Activated CD4-positive, alpha-beta T cell treated with anti-CD3 and anti-CD28 coated beads, Interleukin-2, amount 50 U/mL, for 48 hours (primary cell): Measurements from ENCODE around the gene FMOD.

Experiments
- DNase-seq, 2 experiments: peaks; one replicate each; pipeline ENCODE4 v3.0.0-alpha.2; 2020

The FMOD gene

GRCh38 chr1:203351037-203351625 is at the start of gene FMOD:
Gene FMOD, minus strand, starts transcription at chr1:203351122. Its CDS starts 2,852 bp downstream, at chr1:203348270.
- DNase-seq = no peak

- DNase-seq = no peak
Observed at GRCh38 chr1:203396595-203397194, 45.8 kb upstream of the FMOD start.

GRCh38 chr1:203395751-203396150 is 44.8 kb upstream of the FMOD start:
- DNase-seq = no peak

GRCh38 chr1:203390298-203390697 is 39.4 kb upstream of the FMOD start:
- no peak for DNase-seq

- DNase-seq = no peak
Observed at GRCh38 chr1:203388683-203389082, 37.8 kb upstream of the FMOD start.

GRCh38 chr1:203382026-203382425 is 31.1 kb upstream of the FMOD start:
- DNase-seq = no peak

GRCh38 chr1:203381151-203381751 is 30.3 kb upstream of the FMOD start:
- no peak for DNase-seq

- no peak for DNase-seq
Observed at GRCh38 chr1:203380420-203381150, 29.7 kb upstream of the FMOD start.

GRCh38 chr1:203379825-203380224 is 28.9 kb upstream of the FMOD start:
- DNase-seq = no peak

- DNase-seq = no peak
Observed at GRCh38 chr1:203378556-203379245, 27.8 kb upstream of the FMOD start.

- DNase-seq = no peak
Observed at GRCh38 chr1:203373991-203374390, 23.1 kb upstream of the FMOD start.

- no peak for DNase-seq
Observed at GRCh38 chr1:203373002-203373401, 22.1 kb upstream of the FMOD start.

GRCh38 chr1:203371288-203371687 is 20.4 kb upstream of the FMOD start:
- DNase-seq = no peak

GRCh38 chr1:203369666-203370065 is 18.7 kb upstream of the FMOD start:
- no peak for DNase-seq

GRCh38 chr1:203368624-203369451 is 17.9 kb upstream of the FMOD start:
- DNase-seq = no peak

- no peak for DNase-seq
Observed at GRCh38 chr1:203367057-203367456, 16.1 kb upstream of the FMOD start.

- DNase-seq = no peak
Observed at GRCh38 chr1:203366476-203366875, 15.6 kb upstream of the FMOD start.

GRCh38 chr1:203364806-203365205 is 13.9 kb upstream of the FMOD start:
- DNase-seq = no peak

GRCh38 chr1:203364094-203364801 is 13.3 kb upstream of the FMOD start:
- no peak for DNase-seq

- DNase-seq = no peak
Observed at GRCh38 chr1:203362720-203363025, 11.8 kb upstream of the FMOD start.

- DNase-seq = no peak
Observed at GRCh38 chr1:203361945-203362719, 11.2 kb upstream of the FMOD start.
